ENCODE measurements around the gene ADCY1.
"Not testable (repeated sequence)": the region's sequence is repeated elsewhere in the genome, so short reads cannot be mapped to it uniquely, and the experiment has no call there.

ADCY1 gene

DNA sequence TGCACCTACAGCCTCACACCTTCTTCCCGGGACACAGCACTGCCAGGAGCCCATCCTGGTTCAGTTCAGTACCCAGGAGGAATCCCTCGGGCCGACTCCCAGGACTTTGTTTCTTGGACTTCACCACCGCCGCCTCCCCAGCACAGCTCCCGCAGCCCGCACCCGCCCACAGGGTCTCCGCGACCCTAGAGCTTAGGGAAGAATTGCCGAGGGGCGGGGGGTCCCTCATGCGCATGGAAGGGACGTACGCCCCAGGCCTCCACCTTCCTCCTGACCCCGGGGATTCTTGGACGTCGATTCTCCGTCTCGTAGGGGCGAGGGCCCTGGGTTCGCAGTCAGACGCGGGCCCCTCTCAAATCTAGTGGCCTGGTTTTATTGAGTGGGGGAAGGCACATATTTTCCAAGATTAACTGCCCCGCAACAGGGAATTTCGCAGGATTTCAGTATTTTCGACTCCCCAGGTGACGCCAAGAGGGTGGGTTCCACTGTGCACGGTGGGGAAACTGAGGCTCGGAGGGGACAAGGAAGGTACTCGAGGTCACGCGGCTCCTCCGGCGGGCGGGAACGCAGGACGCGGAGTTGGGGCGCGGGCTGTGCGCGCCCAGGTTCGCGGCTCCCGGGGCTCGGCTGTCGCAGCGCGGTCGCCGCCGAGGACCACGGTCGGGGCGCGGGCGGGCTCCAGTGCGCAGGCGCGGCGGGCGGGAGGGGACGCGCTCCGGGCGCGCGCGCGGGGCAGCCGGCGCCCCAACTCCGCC, at the start of gene ADCY1:
TSS of gene ADCY1 (plus strand) at position 708 of the 755 bp plus-strand sequence. CDS start 176 bp downstream, outside the sequence.
- DNase-seq (ENCODE audit: low spot score) (no peak), FAIRE-seq (no peak)

DNA sequence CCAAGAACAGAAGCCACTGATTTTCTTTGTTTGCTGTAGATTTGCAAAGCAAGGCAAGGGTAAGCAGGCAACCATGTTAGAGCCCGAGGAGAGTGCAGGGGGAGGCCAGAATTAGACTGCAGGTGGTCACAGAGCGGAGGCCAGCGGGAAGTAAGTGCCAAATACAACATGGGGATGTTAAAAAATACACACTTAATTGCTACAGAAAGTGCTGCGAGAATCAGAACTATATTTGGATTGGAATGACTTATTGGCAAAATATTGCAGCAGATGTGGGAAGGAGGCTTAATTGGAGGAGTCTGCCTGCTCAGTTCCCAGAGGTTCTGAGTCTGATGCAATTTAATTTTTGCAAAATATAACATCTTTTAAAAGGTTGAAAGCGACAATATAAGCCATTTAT, 49.7 kb upstream of the ADCY1 start:
- DNase-seq (ENCODE audit: low spot score) (no peak), FAIRE-seq (no peak)

DNA sequence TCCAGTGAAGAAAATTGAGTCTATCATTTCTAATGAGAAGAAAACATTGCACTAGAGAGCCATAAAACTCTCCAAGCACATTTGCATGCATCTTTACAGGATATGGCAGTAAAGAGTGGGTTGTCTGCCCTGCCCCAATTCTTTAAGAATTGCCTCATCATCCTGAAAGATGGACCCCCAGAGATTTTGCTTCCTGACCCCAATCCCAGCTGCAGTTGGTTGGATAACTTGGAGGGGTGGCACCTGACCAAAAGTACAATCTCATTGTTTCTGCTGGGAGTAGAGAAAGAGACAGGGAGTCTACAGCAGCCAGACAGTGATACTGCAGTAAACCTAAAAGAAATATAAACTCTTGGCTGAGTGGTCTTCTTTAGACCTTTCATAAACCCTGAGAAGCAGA, 49.1 kb upstream of the ADCY1 start:
- no peak for FAIRE-seq

DNA sequence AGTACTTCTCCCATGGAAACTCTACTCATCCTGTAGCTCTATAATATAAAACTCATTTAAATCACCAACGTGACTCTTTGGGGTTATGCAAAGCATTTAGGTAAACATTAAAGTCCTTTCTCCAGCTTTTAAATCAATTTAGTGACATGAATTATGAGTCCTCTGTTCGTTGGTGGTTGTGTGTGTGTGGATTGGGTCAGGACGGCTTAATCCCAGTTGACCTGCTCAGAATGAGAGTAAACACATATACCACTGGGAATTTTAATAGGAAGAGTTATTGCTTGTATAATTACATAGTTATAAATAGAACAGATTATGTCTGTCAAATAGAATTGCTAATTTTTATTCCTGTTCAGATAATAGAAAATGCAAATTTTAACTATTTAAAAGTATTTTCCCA, 30.7 kb upstream of the ADCY1 start:
- DNase-seq (ENCODE audit: low spot score), result no peak
- no peak for FAIRE-seq

More for the DNA sequence above, 49.1 kb upstream of the ADCY1 start:
- DNase-seq (ENCODE audit: low spot score), result no peak

DNA sequence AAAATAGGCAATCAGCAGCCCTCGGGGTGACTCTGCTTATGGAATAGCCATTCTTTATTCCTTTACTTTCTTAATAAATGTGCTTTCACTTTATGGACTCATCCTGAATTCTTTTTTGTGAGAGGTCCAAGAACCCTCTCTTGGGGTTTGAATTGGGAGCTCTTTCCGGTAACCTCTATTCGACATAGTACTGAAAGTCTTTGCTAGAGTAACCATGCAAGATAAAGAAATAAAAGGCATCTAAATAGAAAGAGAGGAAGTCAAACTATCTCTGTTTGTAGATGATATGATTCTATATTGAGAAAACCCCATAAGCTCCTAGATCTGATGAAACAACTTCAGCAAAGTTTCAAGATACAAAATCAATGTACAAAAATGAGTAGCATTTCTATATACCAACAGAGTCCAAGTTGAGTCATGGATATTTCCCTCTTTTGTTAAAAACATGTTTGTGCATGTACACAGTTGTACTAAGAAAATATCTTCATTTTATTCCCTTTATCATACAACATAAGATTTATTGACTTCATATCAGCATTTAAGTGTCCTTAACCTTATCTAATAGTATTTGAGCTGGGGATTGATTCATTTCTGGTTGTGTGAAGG, 29.0 kb upstream of the ADCY1 start:
- FAIRE-seq; DNase-seq (ENCODE audit: low spot score): not testable (repeated sequence)

DNA sequence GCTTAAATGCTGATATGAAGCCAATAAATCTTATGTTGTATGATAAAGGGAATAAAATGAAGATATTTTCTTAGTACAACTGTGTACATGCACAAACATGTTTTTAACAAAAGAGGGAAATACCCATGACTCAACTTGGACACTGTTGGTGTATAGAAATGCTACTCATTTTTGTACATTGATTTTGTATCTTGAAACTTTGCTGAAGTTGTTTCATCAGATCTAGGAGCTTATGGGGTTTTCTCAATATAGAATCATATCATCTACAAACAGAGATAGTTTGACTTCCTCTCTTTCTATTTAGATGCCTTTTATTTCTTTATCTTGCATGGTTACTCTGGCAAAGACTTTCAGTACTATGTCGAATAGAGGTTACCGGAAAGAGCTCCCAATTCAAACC, 25.3 kb upstream of the ADCY1 start:
- not testable (repeated sequence) for DNase-seq (ENCODE audit: low spot score); FAIRE-seq

DNA sequence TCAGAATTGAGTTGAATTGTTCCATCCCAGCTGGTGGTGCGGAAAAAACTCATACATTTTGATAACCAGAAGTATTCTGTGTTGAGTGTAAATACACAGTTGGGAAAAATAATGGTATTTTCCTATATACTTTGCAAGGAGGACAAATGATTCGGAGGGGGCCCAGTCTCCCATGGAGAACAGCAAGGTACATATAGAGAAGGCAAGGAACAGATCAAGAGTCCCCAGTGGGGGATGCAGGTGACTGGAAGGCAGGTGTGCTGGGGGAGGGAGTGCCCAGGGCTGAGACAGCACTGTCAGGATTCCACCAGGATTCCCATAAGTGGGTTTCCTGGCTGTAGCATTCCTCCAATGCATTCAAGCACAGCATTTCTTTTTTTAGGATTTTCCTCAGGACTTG, 10.8 kb upstream of the ADCY1 start:
- DNase-seq (ENCODE audit: low spot score) (no peak), FAIRE-seq (no peak)

DNA sequence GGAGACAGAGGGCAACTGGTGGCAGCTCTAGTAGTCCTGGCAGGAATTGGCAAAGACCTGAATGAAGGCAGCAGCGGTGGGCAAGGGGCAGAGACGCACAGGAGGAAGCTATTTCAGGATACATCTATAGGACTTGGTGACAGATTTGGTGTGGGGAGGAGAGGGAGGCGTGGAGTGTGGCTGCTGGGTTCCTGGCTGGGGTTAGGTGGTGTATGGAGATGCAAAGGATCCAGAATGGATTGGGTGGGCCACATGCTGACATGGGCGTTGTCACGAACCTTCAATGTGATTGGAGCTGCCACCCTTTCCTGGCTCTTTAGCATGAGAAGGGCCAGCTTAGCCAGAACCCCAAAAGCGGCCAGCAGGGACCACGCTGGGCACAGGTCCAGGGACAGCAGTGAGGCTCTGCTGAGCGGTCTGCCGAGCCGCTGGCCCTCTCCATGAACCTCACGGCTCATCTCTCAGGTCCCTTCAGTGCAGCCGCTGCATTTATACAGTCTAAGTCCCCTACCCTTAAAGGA, 10.2 kb upstream of the ADCY1 start:
- FAIRE-seq, result no peak
- no peak for DNase-seq (ENCODE audit: low spot score)

DNA sequence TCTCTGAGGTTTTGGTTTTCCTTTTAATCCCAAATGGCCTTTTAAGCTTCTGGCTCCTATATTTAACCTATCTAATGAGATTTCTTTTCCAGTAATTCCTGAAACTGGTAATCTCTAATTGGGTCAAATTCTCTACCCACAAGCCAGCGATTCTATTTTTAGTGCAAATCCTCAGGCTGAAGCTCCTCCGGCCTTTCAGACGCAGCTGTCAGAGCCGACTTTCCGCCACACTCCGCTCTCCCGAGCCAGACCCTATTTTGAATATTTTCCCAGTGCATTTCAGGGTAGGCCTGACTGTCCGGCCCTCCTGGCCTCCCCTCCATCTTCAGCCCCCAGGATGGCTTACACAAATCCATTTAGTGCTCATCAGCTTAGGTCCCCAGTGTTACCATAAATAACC, 9.7 kb upstream of the ADCY1 start:
- FAIRE-seq, result no peak

DNA sequence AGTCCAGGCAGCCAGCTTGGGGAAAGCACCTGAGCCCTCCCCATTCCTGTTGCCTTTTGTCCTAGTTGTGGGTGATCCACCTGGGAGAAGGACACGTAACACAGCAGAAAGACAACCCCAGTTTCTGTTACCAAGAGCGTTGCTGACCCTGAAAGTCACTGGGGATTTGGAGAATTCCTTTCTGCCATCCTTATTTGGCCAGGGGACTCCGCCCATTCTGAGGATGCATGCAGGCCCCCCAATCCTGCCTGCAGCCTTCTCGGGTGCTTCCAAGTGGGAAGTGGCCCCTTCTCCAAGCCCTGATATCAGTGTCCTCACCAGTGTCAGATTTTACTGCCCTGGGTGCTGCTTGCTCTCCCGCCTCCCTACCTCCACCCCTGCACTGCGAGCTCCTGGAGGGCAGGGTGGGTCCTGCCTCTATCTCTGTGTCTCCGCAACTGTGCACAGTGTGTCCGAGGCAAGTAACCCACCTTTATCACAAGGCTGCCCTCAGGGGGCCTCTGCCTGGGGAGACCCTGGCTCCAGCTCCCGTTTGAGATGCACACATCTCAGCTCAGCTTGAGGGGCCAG, 9.2 kb upstream of the ADCY1 start:
- no peak for FAIRE-seq
- DNase-seq (ENCODE audit: low spot score), result no peak

More for the DNA sequence above, 9.7 kb upstream of the ADCY1 start:
- DNase-seq (ENCODE audit: low spot score), result no peak

DNA sequence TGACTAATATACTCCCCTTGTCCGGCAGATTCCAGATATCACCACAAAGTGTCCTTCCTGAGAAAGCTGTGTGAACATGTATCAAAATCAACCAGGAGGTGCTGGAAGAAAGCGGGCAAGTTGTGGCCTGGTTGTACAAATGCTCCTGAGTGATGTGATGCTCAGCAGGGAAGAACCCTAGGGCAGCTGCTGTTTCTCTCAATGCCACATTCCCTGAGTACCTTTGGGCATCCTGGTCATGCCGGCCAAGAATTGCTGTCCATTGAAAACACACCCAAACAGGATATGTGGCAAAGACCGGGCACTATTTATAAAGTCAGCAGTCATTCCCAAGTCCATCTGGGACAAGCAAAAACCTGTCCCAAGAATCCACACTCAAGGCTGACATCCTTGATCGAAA, 7.8 kb upstream of the ADCY1 start:
- DNase-seq (ENCODE audit: low spot score) (no peak), FAIRE-seq (no peak)

DNA sequence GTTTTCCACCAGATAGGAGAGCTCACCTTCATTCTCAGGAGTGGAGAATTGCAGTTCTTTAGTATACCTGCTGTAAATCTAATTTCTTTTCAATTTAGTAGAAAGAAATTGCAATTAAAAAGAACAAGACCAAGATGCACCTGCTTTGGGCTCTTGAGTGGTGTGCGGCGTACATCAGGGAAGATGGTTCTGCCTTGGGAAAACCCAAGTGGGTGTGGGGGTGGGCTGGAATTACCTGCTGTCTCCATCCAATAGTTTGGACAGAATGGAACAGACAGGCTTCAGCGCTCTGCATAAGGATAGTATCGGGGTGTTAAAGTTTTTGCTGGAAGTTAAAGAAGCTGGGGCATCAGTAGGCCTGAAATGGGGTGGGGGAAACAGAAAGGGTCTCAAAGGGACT, 7.2 kb upstream of the ADCY1 start:
- no peak for DNase-seq (ENCODE audit: low spot score)
- FAIRE-seq, result no peak

DNA sequence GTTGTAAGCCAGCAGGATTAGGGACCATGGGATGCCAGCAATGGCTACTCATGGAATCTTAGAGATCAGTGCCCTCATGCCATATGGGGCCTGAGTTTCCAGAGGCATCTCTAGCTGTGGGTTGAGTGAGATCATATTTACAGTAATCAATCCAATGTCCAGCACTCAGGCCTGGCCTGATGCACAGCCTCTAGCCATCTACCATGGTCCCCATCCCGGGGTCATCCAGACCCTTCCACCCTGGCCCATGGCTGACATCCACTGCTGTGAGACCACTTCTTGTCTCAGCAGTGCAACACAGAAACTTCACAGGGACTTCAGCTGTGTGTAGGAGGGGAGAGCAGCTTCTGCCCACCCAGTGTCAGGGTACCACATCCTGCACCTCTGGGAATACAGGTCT, 6.5 kb upstream of the ADCY1 start:
- DNase-seq (ENCODE audit: low spot score), result no peak
- no peak for FAIRE-seq

DNA sequence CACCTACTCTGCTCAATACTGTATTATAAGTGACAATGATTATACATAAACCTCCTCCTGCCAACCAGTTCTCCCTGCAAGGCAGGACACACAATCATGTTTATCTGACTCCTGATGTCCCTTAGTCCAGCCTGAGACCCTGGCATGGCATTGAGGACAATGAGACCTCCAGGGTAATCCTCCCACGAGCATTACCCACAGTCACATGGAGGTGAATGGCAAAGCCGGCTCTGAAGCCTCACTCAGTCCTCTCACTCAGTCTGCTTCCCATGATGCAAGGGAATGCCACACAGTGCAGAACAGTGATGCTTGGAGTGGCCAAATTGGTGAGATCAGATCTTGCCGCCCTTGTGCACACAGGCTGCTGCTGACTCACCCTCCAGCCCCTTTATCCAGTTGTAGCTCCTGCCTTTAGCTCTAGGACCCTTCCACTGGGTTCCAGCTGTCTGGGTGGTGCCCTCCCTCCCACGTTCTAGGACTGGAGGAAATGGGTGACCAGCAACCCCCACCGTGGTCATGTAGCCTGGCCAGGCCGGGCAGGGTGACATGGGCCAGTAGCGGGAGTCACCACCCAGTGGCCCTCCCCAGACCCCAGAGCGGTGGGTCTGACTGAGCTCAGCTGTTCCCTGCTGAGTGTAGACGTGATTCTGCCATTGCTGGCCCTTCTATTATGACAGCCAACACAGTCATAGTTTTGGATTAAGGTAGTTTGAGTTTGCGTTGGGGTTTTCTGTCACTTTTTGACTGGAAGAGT, 5.5 kb upstream of the ADCY1 start:
- FAIRE-seq (no peak), DNase-seq (ENCODE audit: low spot score) (no peak)

DNA sequence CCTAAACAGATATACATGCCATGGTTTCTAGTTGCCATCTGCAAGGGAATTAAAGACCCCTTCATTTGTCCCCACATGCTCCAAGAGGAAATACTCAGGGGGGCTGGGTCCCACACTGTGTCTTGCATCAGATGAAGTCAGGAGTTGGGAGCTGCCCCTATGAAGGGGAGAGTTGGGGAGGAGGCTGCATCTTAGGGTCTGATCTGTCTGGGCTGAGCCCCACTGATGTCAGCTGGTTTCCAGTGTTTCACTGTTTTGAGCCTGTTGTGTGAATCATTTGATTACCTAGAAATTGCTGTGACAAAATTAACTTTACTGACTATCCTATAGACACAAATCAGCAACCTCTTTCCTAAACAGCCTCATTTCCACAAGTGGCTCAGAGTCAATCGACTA, 4.9 kb upstream of the ADCY1 start:
- FAIRE-seq (no peak), DNase-seq (ENCODE audit: low spot score) (no peak)

DNA sequence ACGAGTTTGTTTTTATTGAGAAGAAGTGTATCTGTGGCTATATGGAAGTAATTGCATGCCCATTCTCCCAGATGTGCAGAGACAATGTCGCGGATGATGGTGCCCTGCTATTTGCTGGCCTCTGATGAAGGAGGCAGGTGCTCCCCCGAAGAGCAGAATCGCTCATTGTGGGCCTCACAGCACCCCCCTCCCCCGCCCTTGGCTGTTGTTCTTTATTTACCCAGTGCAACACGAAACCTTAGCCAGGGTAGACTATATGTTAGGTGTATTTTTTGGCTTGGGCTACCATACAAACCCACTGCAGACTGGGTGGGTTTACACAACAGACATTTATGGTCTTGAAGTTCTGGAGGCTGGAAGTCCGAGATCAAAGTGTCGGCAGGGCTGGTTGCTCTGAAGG, 3.4 kb upstream of the ADCY1 start:
- DNase-seq (ENCODE audit: low spot score), result no peak
- no peak for FAIRE-seq

DNA sequence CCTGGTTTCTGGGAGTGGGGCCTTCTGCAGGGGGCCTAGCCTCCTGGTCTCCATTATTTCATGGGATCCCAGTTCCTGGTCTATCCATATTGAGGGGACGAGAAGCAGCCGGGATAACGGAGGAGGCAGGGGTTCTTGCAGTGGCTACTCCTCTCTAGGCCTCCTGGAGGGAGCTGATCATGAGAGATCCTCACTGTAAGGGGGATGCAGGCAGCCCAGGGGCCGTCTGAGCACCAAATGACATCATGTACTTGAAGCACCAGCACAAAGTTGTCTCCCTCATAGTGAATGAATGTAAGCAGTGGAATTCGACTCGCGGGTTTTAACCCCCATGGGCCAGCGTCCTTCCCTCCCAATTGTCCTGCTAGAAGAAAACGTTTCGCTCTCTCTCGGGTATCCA, 964 bp upstream of the ADCY1 start:
- no peak for DNase-seq (ENCODE audit: low spot score)
- FAIRE-seq, result no peak

DNA sequence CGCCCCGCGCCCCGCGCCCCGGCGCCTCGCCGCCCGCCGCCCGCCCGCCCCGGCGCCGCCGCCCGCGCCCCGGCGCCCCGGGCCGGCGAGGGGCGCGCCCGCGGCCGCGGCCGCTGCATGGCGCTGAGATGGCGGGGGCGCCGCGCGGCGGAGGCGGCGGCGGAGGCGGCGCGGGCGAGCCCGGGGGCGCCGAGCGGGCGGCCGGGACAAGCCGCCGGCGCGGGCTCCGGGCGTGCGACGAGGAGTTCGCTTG, 174 bp downstream of the ADCY1 start:
- no peak for DNase-seq (ENCODE audit: low spot score)
- no peak for FAIRE-seq

DNA sequence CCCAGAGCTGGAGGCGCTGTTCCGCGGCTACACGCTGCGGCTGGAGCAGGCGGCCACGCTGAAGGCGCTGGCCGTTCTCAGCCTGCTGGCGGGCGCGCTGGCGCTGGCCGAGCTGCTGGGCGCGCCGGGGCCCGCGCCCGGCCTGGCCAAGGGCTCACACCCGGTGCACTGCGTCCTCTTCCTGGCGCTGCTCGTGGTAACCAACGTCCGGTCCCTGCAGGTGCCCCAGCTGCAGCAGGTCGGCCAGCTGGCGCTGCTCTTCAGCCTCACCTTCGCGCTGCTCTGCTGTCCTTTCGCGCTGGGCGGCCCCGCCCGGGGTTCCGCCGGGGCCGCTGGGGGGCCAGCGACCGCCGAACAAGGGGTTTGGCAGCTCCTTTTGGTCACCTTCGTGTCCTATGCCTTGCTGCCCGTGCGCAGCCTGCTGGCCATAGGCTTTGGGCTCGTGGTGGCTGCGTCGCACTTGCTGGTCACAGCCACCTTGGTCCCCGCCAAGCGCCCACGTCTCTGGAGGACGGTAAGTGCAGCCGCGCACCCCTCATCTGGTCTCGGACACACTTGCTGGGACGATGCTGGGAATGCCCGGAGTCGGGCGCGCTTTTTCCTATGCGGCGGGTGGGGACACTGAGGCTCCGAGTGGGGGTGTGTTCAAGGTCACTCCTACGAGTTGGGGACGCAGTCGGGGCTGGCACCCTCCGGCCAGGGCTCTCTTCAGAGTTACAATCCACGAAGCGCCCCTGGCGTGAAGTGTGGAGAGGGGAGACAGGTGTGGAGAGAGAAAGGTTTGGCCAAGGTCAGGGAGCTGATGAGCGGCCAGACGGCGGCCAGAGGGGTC, 717 bp downstream of the ADCY1 start:
- FAIRE-seq, result no peak

DNA sequence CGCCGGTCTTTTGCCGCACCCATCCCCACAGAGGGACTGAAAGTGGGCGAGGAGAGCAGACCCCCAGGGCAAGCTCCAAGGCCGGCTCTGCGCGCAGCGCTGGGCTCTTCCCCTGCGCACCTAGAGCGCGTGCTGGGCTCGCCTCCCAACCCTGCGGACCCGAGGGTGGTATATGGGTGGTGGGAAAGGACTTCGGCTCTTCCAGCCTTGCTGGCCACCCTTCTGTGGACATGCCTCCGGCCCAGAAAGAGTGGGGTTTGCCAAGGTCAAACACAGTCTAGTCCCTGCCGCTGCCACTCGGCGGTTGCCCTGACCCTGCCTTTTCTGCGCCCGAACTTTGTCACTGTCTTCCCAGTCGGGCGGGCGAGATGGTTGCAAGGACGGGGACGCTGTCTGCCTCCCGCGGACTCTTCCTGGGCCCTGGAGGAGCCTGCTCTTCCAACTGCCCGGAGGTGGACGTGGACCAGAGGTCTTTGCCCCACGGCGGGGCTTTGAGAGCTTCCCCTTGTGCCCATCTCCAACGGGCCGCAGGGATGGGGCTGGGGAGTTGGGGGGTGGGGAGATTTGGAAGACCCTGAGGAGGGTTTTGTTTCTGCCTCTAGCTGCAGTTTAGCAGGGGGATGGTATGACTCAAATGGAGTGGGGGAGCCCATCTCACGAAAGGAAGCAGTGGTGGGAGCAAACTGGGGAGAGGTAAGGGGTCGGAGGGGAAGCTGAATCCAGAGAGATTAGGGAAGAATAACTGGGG, 1.5 kb downstream of the ADCY1 start:
- FAIRE-seq, result no peak
- DNase-seq (ENCODE audit: low spot score), result no peak

More for the DNA sequence above, 717 bp downstream of the ADCY1 start:
- no peak for DNase-seq (ENCODE audit: low spot score)
